ENCODE results near the gene RRAS. TPM values are rescaled to one million over a fixed set of nuclear protein-coding genes. Genes with fewer than 3 reads are reported as not detected.

RRAS gene
- total RNA-seq, 1 donor from 2014 or later = 4.7 TPM

DNA sequence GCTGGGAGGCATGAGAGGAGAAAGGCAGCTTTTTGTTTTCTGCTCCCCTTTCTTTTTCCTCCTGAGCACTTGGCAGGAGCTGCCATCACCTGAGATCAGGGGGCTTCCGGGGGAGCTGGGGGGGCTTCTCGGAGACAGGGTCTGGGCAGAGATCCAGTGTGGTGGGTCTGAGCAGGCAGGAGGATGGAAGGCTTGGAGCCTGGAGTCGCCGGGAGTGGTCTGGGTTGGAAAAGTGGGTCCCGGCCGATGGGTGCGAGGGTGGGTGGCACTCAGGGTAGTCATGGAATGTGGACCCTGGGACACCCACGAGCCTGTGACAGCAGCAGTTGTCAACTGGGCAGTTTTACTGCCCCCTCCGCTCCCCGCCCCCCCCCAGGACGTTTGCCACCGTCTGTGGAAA, 47.2 kb upstream of the RRAS start:
- TF ChIP-seq CTCF (IDR thresholded peaks at IDR 0.05; ENCODE audit: partially characterized antibody, unreplicated experiment) = no peak
- Mint-ChIP-seq H3K27ac (ENCODE audit: unreplicated experiment) (no peak overlapping the region), H3K4me1 (ENCODE audit: low read depth, unreplicated experiment) (peaks cover 10% of the 10 kb centered on the region), H3K27me3 (ENCODE audit: unreplicated experiment) (peaks cover 20% of the 10 kb centered on the region), H3K36me3 (ENCODE audit: unreplicated experiment) (no peaks in the 10 kb centered on the region), H3K9me3 (ENCODE audit: unreplicated experiment) (peaks cover 12% of the 10 kb centered on the region), H3K4me3 (ENCODE audit: unreplicated experiment) (no peak overlapping the region)
- DNase-seq = no peak

DNA sequence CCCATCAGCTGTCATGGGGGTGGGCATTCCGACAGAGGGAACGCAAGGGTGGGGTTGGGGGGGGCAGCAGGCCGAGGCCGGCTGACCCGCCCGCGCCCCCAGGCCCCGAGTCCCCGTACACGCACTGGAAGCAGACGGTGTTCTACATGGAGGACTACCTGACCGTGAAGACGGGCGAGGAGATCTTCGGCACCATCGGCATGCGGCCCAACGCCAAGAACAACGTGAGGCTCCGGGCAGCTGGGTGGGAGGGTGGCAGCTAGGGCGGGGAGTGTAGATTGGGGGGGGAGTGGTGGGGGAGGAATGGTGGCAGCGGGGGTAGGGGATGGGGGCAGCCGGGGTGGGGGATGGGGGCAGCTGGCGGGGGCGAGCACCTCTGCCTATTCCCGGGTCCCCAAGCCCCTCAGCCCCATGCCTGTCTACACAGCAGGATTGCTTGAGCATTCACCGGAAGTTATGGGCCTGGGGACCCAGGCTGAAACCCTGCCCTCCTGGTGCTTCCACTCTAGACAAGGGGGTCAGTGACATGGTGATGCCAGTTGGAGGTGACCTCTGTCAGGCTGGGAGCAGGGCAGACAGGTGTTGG, 46.7 kb upstream of the RRAS start:
- Mint-ChIP-seq H3K27ac (ENCODE audit: unreplicated experiment) (no peak overlapping the region), H3K27me3 (ENCODE audit: unreplicated experiment) (peaks cover 20% of the 10 kb centered on the region), H3K9me3 (ENCODE audit: unreplicated experiment) (peaks cover 12% of the 10 kb centered on the region), H3K4me1 (ENCODE audit: low read depth, unreplicated experiment) (peaks cover 10% of the 10 kb centered on the region), H3K36me3 (ENCODE audit: unreplicated experiment) (no peaks in the 10 kb centered on the region), H3K4me3 (ENCODE audit: unreplicated experiment) (no peak overlapping the region)
- TF ChIP-seq CTCF (IDR thresholded peaks at IDR 0.05; ENCODE audit: partially characterized antibody, unreplicated experiment) = no peak
- DNase-seq = no peak

- Mint-ChIP-seq H3K27me3 (ENCODE audit: unreplicated experiment) (peaks cover 18% of the 10 kb centered on the region), H3K27ac (ENCODE audit: unreplicated experiment) (no peak overlapping the region), H3K4me1 (ENCODE audit: low read depth, unreplicated experiment) (peaks cover 10% of the 10 kb centered on the region), H3K9me3 (ENCODE audit: unreplicated experiment) (peaks cover 11% of the 10 kb centered on the region), H3K36me3 (ENCODE audit: unreplicated experiment) (no peaks in the 10 kb centered on the region), H3K4me3 (ENCODE audit: unreplicated experiment) (no peak overlapping the region)
- TF ChIP-seq CTCF (IDR thresholded peaks at IDR 0.05; ENCODE audit: partially characterized antibody, unreplicated experiment) = no peak
- DNase-seq = no peak
These were observed 45.9 kb upstream of the RRAS start for GRCh38 chr19:49685845-49686332.

DNA sequence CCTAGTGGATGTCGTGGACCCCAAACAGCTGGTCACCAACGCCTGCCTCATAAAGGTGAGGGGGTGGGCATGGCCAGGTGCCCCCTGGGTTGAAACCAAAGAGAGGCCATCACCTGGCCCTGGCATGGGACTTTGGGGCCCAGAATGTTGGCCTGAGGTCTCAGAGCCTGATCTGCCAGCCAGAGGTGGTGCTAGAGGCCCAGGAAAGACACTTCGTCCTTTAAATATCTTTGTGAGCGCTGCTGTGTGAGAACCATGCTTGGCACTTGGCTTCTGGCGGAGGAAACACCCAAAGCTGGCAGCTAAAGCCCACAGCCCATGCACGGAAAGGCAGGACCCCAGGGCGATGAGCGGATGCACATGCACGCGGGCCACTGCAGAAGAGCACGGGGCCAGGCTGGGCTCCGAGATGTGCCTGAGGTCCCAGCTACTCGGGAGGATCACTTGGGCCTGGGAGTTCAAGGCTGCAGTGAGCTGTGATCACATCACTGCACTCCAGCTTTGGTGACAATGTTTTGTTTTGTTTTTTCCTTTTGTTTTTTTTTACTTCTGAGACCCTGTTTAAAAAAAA, 45.1 kb upstream of the RRAS start:
- H3K9me3 Mint-ChIP-seq (ENCODE audit: unreplicated experiment) = peaks cover 5% of the 10 kb centered on the region
- H3K4me1 Mint-ChIP-seq (ENCODE audit: low read depth, unreplicated experiment) = peaks cover 12% of the 10 kb centered on the region
- H3K4me3 Mint-ChIP-seq (ENCODE audit: unreplicated experiment) = peak overlapping the region; percentile 40
- H3K27ac Mint-ChIP-seq (ENCODE audit: unreplicated experiment) = no peak overlapping the region
- no peak for DNase-seq
- H3K36me3 Mint-ChIP-seq (ENCODE audit: unreplicated experiment) = no peaks in the 10 kb centered on the region
- TF ChIP-seq CTCF (IDR thresholded peaks at IDR 0.05; ENCODE audit: partially characterized antibody, unreplicated experiment) = no peak
- H3K27me3 Mint-ChIP-seq (ENCODE audit: unreplicated experiment) = peaks cover 12% of the 10 kb centered on the region

- peaks cover 12% of the 10 kb centered on the region for H3K27me3 Mint-ChIP-seq (ENCODE audit: unreplicated experiment)
- DNase-seq = peak; percentile 60
- peak; percentile 43 for TF ChIP-seq CTCF (IDR thresholded peaks at IDR 0.05; ENCODE audit: partially characterized antibody, unreplicated experiment)
- no peak overlapping the region for H3K27ac Mint-ChIP-seq (ENCODE audit: unreplicated experiment)
- H3K9me3 Mint-ChIP-seq (ENCODE audit: unreplicated experiment) = peaks cover 5% of the 10 kb centered on the region
- H3K4me3 Mint-ChIP-seq (ENCODE audit: unreplicated experiment) = no peak overlapping the region
- H3K36me3 Mint-ChIP-seq (ENCODE audit: unreplicated experiment) = no peaks in the 10 kb centered on the region
- H3K4me1 Mint-ChIP-seq (ENCODE audit: low read depth, unreplicated experiment) = peaks cover 18% of the 10 kb centered on the region
These were observed 44.5 kb upstream of the RRAS start for GRCh38 chr19:49684251-49684982.

Data from glutamatergic neuron (in vitro differentiated cells).